K562 (cell line): ENCODE results near the gene PSG5.
"Not testable (repeated sequence)": the region's sequence is repeated elsewhere in the genome, so short reads cannot be mapped to it uniquely, and the experiment has no call there.

ENCODE experiments used
- CHD4 ChIP-seq: fragments of 200-600 bp; sonication (generic); IDR thresholded peaks from 3 replicates; pipeline ENCODE4 v1.6.1; 2012; ENCODE audit warnings: low read depth, mild to moderate bottlenecking, mixed read lengths, low read length, inconsistent platforms; ENCODE audit not compliant: insufficient read depth, insufficient replicate concordance, poor library complexity, severe bottlenecking
- GATAD2B ChIP-seq: fragments of 450-650 bp; IDR thresholded peaks from 2 replicates; pipeline ENCODE4 v1.6.1; 2017; ENCODE audit warnings: mild to moderate bottlenecking, borderline replicate concordance
- JUN ChIP-seq, 2 experiments: sonication (generic) in 1 of 2; formaldehyde crosslinking in 1 of 2; IDR thresholded peaks; 2 replicates each; pipeline versions ENCODE4 v1.6.1 to v1.8.0; 2012 to 2022; ENCODE audit warnings: borderline replicate concordance in 2 of 2, mild to moderate bottlenecking in 2 of 2, improper control_type of control experiment in 1 of 2, low read depth in 1 of 2, low read length in 1 of 2, missing genetic modification reagents in 1 of 2
- POLR2A ChIP-seq: fragments of 450-650 bp; conservative IDR thresholded peaks from 2 replicates; pipeline ENCODE4 v1.6.1; 2016
- SREBF2 ChIP-seq: sonication (generic); formaldehyde crosslinking; IDR thresholded peaks from 2 replicates; pipeline ENCODE4 v1.4.0; 2020; ENCODE audit warnings: mild to moderate bottlenecking, missing genetic modification reagents
- TRIM28 ChIP-seq: fragments of 450-650 bp; IDR thresholded peaks from 2 replicates; pipeline ENCODE4 v1.6.1; 2017
- ZNF780A ChIP-seq: fragments of 250-450 bp; sonication (Bioruptor Pico); IDR thresholded peaks from 2 replicates; pipeline ENCODE4 v1.5.0; 2021; ENCODE audit warnings: mild to moderate bottlenecking
- ZZZ3 ChIP-seq: fragments of 450-650 bp; IDR thresholded peaks from 2 replicates; pipeline ENCODE4 v1.6.1; 2016; ENCODE audit warnings: antibody characterized with exemption, mild to moderate bottlenecking, moderate library complexity
- TF ChIP-seq, protein P1 (sequence below), 3 experiments: IDR thresholded peaks in 2 of 3; conservative IDR thresholded peaks in 1 of 3; 2 replicates each; pipeline ENCODE4 v1.5.1; 2011 to 2012; ENCODE audit warnings: low read length in 3 of 3, mild to moderate bottlenecking in 3 of 3, control low read depth in 2 of 3, improper control_type of control experiment in 1 of 3, inconsistent platforms in 1 of 3, low read depth in 1 of 3, mixed read lengths in 1 of 3, moderate library complexity in 1 of 3; ENCODE audit not compliant: insufficient read depth in 2 of 3

DNA sequence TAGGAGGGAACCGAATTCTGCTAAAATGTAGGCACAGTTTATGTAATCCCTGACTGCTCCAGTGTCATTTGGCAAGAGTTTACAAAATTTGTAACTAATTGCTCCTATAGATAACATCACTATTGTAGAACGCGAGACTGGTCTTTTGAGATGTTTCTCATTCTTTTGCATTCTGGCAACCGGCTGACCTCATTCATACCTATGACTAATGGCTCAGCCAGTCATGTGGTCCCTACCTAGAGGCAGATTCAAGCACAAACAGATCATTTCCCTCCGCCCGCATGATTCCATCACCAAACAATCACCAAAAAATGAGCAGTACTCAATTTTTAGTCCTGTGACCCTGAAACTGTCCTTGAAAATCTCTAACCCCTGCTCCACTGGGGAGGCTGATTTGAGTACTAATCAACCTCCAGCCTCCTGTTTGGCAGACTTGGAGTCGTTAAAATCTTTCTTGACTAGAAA, 15.0 kb upstream of the PSG5 start:
- TF ChIP-seq, protein P1, sequence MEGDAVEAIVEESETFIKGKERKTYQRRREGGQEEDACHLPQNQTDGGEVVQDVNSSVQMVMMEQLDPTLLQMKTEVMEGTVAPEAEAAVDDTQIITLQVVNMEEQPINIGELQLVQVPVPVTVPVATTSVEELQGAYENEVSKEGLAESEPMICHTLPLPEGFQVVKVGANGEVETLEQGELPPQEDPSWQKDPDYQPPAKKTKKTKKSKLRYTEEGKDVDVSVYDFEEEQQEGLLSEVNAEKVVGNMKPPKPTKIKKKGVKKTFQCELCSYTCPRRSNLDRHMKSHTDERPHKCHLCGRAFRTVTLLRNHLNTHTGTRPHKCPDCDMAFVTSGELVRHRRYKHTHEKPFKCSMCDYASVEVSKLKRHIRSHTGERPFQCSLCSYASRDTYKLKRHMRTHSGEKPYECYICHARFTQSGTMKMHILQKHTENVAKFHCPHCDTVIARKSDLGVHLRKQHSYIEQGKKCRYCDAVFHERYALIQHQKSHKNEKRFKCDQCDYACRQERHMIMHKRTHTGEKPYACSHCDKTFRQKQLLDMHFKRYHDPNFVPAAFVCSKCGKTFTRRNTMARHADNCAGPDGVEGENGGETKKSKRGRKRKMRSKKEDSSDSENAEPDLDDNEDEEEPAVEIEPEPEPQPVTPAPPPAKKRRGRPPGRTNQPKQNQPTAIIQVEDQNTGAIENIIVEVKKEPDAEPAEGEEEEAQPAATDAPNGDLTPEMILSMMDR (IDR thresholded peaks at IDR 0.05 in 2 of 3, conservative IDR thresholded peaks at IDR 0.05 in 1 of 3; ENCODE audit: insufficient read depth in 2 of 3, low read depth in 1 of 3, low read length in 3 of 3), result not testable (repeated sequence)
- not testable (repeated sequence) for TF ChIP-seq SREBF2 (CRISPR knock-in tag); TRIM28; POLR2A; CHD4; JUN (IDR thresholded peaks at IDR 0.05; ENCODE audit: borderline replicate concordance, low read depth, low read length); JUN (CRISPR knock-in tag; IDR thresholded peaks at IDR 0.05; ENCODE audit: borderline replicate concordance); ZNF780A (CRISPR knock-in tag); GATAD2B; ZZZ3
